Panc1 (cell line): ENCODE data around the gene SF3B6. TPM values are rescaled to one million over a fixed set of nuclear protein-coding genes. Genes with fewer than 3 reads are reported as not detected.

Experiments
- ATAC-seq: fragments of 200-7000 bp; cut with Tn5 transposase; 2 replicates; pipeline ENCODE4 v1.9.1; 2020; ENCODE audit warnings: mild to moderate bottlenecking, moderate library complexity
- BruUV-seq: library from RNA; stranded (reverse); fragments of 400-500 nt; replicated peaks from 2 replicates; lab custom pipeline; 2021; lab: Mats Ljungman, UMichigan
- CTCF ChIA-PET: fragments of 300-600 bp; sonication (Branson Sonifier 250); formaldehyde crosslinking; loops from one replicate; lab custom pipeline; 2022; ENCODE audit warnings: antibody characterized with exemption; lab: Charles Lee
- POLR2A ChIA-PET: fragments of 300-600 bp; sonication (Branson Sonifier 250); formaldehyde crosslinking; loops from one replicate; lab custom pipeline; 2022; ENCODE audit warnings: antibody characterized with exemption; lab: Charles Lee
- DNase-seq: peaks from one replicate; pipeline ENCODE4 v3.0.0-alpha.2; 2010; ENCODE audit warnings: low read depth, low spot score
- H3K27ac ChIP-seq: 2 replicates; pipeline ENCODE4 v1.5.1; 2011; ENCODE audit warnings: mild to moderate bottlenecking, low read length, inconsistent platforms
- H3K27me3 ChIP-seq: fragments of 200-500 bp; sonication (Bioruptor generic); 2 replicates; pipeline ENCODE4 v1.6.0; 2014; ENCODE audit warnings: low read length, inconsistent platforms; ENCODE audit not compliant: control insufficient read depth, insufficient read depth
- H3K36me3 ChIP-seq: fragments of 200-500 bp; sonication (Bioruptor generic); 2 replicates; pipeline ENCODE4 v1.5.1; 2014; ENCODE audit warnings: inconsistent platforms, mild to moderate bottlenecking, low read length, moderate library complexity; ENCODE audit not compliant: control insufficient read depth, insufficient read depth
- H3K4me1 ChIP-seq: 2 replicates; pipeline ENCODE4 v1.5.1; 2011; ENCODE audit warnings: inconsistent platforms, mild to moderate bottlenecking, low read length, moderate library complexity; ENCODE audit not compliant: control insufficient read depth, insufficient read depth
- H3K4me3 ChIP-seq, 2 experiments: 2 replicates each; pipeline ENCODE4 v1.5.1; 2011 to 2012; ENCODE audit warnings: low read depth in 2 of 2, low read length in 2 of 2, mild to moderate bottlenecking in 2 of 2, inconsistent platforms in 1 of 2, moderate library complexity in 1 of 2
- H3K9me3 ChIP-seq: fragments of 200-500 bp; sonication (Bioruptor generic); 2 replicates; pipeline ENCODE4 v1.5.1; 2014; ENCODE audit warnings: low read depth, mild to moderate bottlenecking, inconsistent platforms, low read length, moderate library complexity; ENCODE audit not compliant: control insufficient read depth, insufficient read depth
- CTCF ChIP-seq: fragments of 450-650 bp; IDR thresholded peaks from 2 replicates; pipeline ENCODE4 v1.5.1; 2017; ENCODE audit warnings: mild to moderate bottlenecking
- POLR2AphosphoS5 ChIP-seq: IDR thresholded peaks from 2 replicates; pipeline ENCODE4 v1.6.1; 2012; ENCODE audit warnings: mild to moderate bottlenecking, low read depth, low read length, moderate library complexity
- SIN3A ChIP-seq: IDR thresholded peaks from 2 replicates; pipeline ENCODE4 v1.6.1; 2012; ENCODE audit warnings: low read depth, mild to moderate bottlenecking, low read length, moderate library complexity, borderline replicate concordance; ENCODE audit not compliant: insufficient read depth
- TCF7L2 ChIP-seq: IDR thresholded peaks from 2 replicates; pipeline ENCODE4 v1.6.1; 2011; ENCODE audit warnings: mild to moderate bottlenecking, low read depth, low read length, inconsistent platforms
- in situ Hi-C: cut with HindIII; loops from 2 replicates; pipeline ENCODE4 v1.10.0; 2016; ENCODE audit warnings: low sequenced_read_pairs, low pct_unique_long_range_greater_than_20kb
- intact Hi-C: fragments of 100-400 bp; cut with micrococcal nuclease; formaldehyde crosslinking; loops from one replicate; pipeline ENCODE4 v1.10.0; 2022; ENCODE audit not compliant: unreplicated experiment
- total RNA-seq: library from RNA; stranded (reverse); gene quantifications from one replicate; pipeline ENCODE4 v1.2.1, GENCODE V29; 2021; ENCODE audit not compliant: unreplicated experiment
- TF ChIP-seq, protein P1 (sequence below), 2 experiments: IDR thresholded peaks; 2 replicates each; pipeline ENCODE4 v1.6.1; 2011 to 2012; ENCODE audit warnings: low read depth in 2 of 2, control low read depth in 1 of 2, low read length in 1 of 2, mild to moderate bottlenecking in 1 of 2, moderate library complexity in 1 of 2; ENCODE audit not compliant: insufficient read depth in 1 of 2

SF3B6 gene
- total RNA-seq, 1 experiment from 2014 or later, result 129 TPM

DNA sequence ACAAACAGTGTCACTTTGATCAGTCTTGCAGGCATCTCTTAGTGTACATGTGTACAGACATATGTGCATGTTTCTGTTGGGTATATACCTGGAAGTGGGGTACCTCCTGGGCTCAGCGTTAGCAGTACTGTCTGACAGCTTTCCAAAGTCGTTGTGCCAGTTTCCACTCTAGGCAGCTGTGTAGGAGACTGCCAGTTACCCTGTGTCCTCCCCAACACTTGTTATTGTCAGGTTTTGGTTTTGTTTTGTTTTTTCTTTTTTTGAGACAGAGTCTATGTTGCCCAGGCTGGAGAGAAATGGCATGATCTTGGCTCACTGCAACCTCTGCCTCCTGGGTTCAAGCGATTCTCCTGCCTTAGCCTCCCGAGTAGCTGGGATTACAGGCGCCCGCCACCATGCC lies 20.4 kb downstream of the SF3B6 start:
- no peaks in the 10 kb centered on the region for H3K27me3 ChIP-seq
- CTCF ChIA-PET, result no interaction called here
- DNase-seq, result no peak
- intact Hi-C loops (no loop called here), in situ Hi-C loops (no loop called here)
- TF ChIP-seq, protein P1, sequence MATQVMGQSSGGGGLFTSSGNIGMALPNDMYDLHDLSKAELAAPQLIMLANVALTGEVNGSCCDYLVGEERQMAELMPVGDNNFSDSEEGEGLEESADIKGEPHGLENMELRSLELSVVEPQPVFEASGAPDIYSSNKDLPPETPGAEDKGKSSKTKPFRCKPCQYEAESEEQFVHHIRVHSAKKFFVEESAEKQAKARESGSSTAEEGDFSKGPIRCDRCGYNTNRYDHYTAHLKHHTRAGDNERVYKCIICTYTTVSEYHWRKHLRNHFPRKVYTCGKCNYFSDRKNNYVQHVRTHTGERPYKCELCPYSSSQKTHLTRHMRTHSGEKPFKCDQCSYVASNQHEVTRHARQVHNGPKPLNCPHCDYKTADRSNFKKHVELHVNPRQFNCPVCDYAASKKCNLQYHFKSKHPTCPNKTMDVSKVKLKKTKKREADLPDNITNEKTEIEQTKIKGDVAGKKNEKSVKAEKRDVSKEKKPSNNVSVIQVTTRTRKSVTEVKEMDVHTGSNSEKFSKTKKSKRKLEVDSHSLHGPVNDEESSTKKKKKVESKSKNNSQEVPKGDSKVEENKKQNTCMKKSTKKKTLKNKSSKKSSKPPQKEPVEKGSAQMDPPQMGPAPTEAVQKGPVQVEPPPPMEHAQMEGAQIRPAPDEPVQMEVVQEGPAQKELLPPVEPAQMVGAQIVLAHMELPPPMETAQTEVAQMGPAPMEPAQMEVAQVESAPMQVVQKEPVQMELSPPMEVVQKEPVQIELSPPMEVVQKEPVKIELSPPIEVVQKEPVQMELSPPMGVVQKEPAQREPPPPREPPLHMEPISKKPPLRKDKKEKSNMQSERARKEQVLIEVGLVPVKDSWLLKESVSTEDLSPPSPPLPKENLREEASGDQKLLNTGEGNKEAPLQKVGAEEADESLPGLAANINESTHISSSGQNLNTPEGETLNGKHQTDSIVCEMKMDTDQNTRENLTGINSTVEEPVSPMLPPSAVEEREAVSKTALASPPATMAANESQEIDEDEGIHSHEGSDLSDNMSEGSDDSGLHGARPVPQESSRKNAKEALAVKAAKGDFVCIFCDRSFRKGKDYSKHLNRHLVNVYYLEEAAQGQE (IDR thresholded peaks at IDR 0.05; ENCODE audit: insufficient read depth in 1 of 2, low read depth in 2 of 2, low read length in 1 of 2), result no peak
- TF ChIP-seq TCF7L2 (no peak), SIN3A (no peak), POLR2AphosphoS5 (no peak), CTCF (no peak)
- no peaks in the 10 kb centered on the region for H3K36me3 ChIP-seq
- no TSS peak for BruUV-seq
- peaks cover 14% of the 10 kb centered on the region; the same call in 1 of the 2 replicates for H3K4me1 ChIP-seq
- H3K27ac ChIP-seq, result no peak overlapping the region
- POLR2A ChIA-PET, result no interaction called here
- ATAC-seq, result no peak
- no peak overlapping the region for H3K4me3 ChIP-seq
- H3K9me3 ChIP-seq, result no peaks in the 10 kb centered on the region

DNA sequence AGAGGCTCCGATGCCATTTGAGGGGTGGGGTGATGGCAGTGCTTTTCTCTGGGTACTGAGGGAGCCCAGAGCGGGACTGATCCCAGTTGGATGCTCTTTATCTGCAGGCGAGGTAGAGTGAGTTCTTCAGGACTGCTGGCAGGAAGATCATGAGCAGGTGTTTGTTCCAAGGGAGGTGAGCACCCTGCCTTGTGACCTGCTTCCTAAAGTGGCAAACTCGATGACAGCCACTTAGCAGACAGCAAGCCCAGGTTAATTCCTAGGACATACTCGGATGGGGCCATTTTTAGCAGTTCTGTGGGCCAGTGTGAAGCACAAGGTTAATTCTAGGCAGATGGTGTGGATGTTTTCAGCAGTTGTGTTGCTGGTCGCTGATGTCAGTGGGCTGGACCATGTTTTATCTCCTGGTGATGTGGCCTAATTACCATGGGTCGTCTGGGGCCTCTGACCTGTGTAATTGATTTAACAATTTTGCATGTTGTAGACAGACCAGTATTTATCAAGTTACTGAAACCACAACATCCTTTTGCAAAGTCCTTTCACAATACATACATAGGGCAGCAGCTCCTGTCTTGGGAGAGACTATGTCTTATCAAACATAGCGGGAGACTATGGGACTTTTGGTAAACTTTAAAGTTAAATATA lies 21.6 kb downstream of the SF3B6 start:
- Histone ChIP-seq H3K9me3 (no peaks in the 10 kb centered on the region), H3K4me1 (peaks cover 17% of the 10 kb centered on the region; the same call in 1 of the 2 replicates), H3K27me3 (no peaks in the 10 kb centered on the region), H3K4me3 (no peak overlapping the region), H3K36me3 (no peaks in the 10 kb centered on the region), H3K27ac (no peak overlapping the region)
- no peak for DNase-seq
- ChIA-PET CTCF (no interaction called here), POLR2A (interaction anchor here (0.5 to 0.6 kb wide), 2 partner anchors 41 to 283 kb away, joined by 3 read pairs; no protein-coding TSS in a partner anchor)
- TF ChIP-seq SIN3A (no peak), POLR2AphosphoS5 (no peak), CTCF (no peak), TCF7L2 (no peak)
- TF ChIP-seq, protein P1 (IDR thresholded peaks at IDR 0.05; ENCODE audit: insufficient read depth in 1 of 2, low read depth in 2 of 2, low read length in 1 of 2), result no peak
- no TSS peak for BruUV-seq
- intact Hi-C loops, result no loop called here
- ATAC-seq, result no peak
- in situ Hi-C loops, result no loop called here
